K562 (cell line): ENCODE measurements around the gene CAMP.

Source experiments
- CC2D1A ChIP-seq: fragments of 450-650 bp; IDR thresholded peaks from 2 replicates; pipeline ENCODE4 v1.6.1; 2017; ENCODE audit warnings: mild to moderate bottlenecking
- CLOCK ChIP-seq: fragments of 250-450 bp; sonication (Bioruptor Pico); IDR thresholded peaks from 2 replicates; pipeline ENCODE4 v1.4.0; 2020; ENCODE audit warnings: mild to moderate bottlenecking, moderate library complexity, borderline replicate concordance
- CREB5 ChIP-seq: fragments of 250-450 bp; sonication (Bioruptor Pico); IDR thresholded peaks from 2 replicates; pipeline ENCODE4 v1.5.0; 2020; ENCODE audit warnings: mild to moderate bottlenecking
- CTCF ChIP-seq, 3 experiments: IDR thresholded peaks in 2 of 3; conservative IDR thresholded peaks in 1 of 3; 2 replicates each; pipeline ENCODE4 v1.5.1; 2011 to 2012; ENCODE audit warnings: low read length in 3 of 3, mild to moderate bottlenecking in 3 of 3, control low read depth in 2 of 3, improper control_type of control experiment in 1 of 3, inconsistent platforms in 1 of 3, low read depth in 1 of 3, mixed read lengths in 1 of 3, moderate library complexity in 1 of 3; ENCODE audit not compliant: insufficient read depth in 2 of 3
- E4F1 ChIP-seq: fragments of 250-450 bp; sonication (Bioruptor Pico); IDR thresholded peaks from 2 replicates; pipeline ENCODE4 v1.5.0; 2021; ENCODE audit warnings: mild to moderate bottlenecking, borderline replicate concordance
- ELF4 ChIP-seq: fragments of 450-650 bp; formaldehyde crosslinking; IDR thresholded peaks from 2 replicates; pipeline ENCODE4 v1.4.0; 2022; ENCODE audit warnings: missing genetic modification characterization
- EP300 ChIP-seq: IDR thresholded peaks from 2 replicates; pipeline ENCODE4 v1.6.1; 2012; ENCODE audit warnings: low read length, improper control_type of control experiment
- EP400 ChIP-seq: fragments of 450-650 bp; IDR thresholded peaks from 2 replicates; pipeline ENCODE4 v1.6.1; 2017; ENCODE audit warnings: antibody characterized with exemption, mild to moderate bottlenecking, moderate library complexity
- MAFG ChIP-seq: fragments of 450-650 bp; conservative IDR thresholded peaks from 2 replicates; pipeline ENCODE4 v1.6.1; 2016; ENCODE audit warnings: missing genetic modification characterization, missing compliant biosample characterization
- POLR2A ChIP-seq: fragments of 450-650 bp; conservative IDR thresholded peaks from 2 replicates; pipeline ENCODE4 v1.6.1; 2016
- POLR2AphosphoS5 ChIP-seq: IDR thresholded peaks from 2 replicates; pipeline ENCODE4 v1.6.1; 2011; ENCODE audit warnings: mild to moderate bottlenecking, low read depth, low read length, moderate library complexity; ENCODE audit not compliant: control insufficient read depth, insufficient read depth
- TAF1 ChIP-seq: IDR thresholded peaks from 2 replicates; pipeline ENCODE4 v1.6.1; 2011; ENCODE audit warnings: mild to moderate bottlenecking, low read length, moderate library complexity; ENCODE audit not compliant: insufficient read depth, control insufficient read depth, severe bottlenecking; ENCODE audit errors: extremely low read depth
- XRCC5 ChIP-seq: fragments of 200-400 bp; formaldehyde crosslinking; IDR thresholded peaks from 2 replicates; pipeline ENCODE4 v1.6.1; 2017; ENCODE audit warnings: low read depth, mild to moderate bottlenecking, low read length

- TF ChIP-seq CLOCK (CRISPR knock-in tag) = no peak
- no peak for TF ChIP-seq EP300
- no peak for TF ChIP-seq POLR2AphosphoS5
- no peak for TF ChIP-seq TAF1
- no peak for TF ChIP-seq CTCF (IDR thresholded peaks at IDR 0.05 in 2 of 3, conservative IDR thresholded peaks at IDR 0.05 in 1 of 3; ENCODE audit: insufficient read depth in 2 of 3, low read depth in 1 of 3, low read length in 3 of 3)
- no peak for TF ChIP-seq POLR2A
- no peak for TF ChIP-seq E4F1 (CRISPR knock-in tag)
- TF ChIP-seq EP400 = no peak
- no peak for TF ChIP-seq ELF4 (CRISPR knock-in tag)
- no peak for TF ChIP-seq MAFG (tag)
- TF ChIP-seq XRCC5 = no peak
- TF ChIP-seq CREB5 = no peak
- no peak for TF ChIP-seq CC2D1A
These were observed 35.2 kb downstream of the CAMP start for GRCh38 chr3:48258530-48258929.
